HG02943 (cell line): ENCODE data around the gene C2.
"Not testable (repeated sequence)": the region's sequence is repeated elsewhere in the genome, so short reads cannot be mapped to it uniquely, and the experiment has no call there.

Experiments used
- ATAC-seq: cut with Tn5 transposase; IDR thresholded peaks from one replicate; pipeline ENCODE4 v1.9.1; 2021; ENCODE audit warnings: mild to moderate bottlenecking, low read depth, moderate library complexity; ENCODE audit not compliant: unreplicated experiment

Gene C2

DNA sequence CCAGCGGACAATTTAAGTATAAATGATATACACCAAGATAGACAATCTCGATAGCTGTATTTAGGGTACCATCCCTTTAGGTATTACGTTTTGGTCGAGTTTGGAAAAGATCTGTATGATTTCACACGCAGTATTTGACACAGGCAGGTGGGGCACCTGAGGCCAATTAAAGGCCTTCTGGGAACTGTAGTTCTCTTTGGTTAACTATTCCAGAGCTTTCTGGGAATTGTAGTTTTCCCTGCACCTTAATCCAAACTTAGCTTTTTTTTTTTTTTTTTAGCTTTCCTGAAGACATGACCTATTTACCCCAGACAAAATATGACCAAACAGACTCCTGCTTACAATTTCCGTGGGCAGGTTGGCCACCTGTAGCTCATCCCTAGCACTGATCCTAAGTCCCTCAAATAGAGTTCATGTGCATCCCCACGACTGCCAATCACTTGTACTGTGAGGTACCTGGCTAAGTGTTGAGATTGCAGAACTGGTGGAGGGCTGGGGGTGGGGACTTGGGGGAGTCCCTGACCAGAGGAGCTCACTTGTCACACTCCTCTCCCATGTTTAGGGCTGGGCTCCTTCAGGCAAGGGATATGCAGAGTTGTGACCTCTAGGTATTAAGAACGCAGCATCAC, 29.0 kb upstream of the C2 start:
- no peak for ATAC-seq

DNA sequence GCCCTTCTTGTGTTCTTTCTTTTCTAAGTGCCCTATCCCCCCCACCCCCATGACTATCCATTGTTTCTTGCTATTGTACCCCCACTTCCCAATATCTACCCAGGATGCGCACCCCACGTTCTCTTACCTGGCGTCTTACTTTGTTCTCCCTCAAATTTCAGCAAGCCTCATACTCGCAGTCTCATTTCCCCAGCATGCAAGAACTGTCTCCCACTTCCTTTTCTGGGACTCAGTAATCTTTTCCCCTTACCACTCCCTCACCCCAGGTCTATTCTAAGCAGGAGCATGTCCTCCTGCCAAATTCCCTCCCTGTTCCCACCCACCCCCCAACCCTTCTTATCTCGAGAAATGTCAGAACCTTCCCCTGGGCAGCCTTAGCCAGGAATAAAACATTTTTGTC, 28.3 kb upstream of the C2 start:
- no peak for ATAC-seq

DNA sequence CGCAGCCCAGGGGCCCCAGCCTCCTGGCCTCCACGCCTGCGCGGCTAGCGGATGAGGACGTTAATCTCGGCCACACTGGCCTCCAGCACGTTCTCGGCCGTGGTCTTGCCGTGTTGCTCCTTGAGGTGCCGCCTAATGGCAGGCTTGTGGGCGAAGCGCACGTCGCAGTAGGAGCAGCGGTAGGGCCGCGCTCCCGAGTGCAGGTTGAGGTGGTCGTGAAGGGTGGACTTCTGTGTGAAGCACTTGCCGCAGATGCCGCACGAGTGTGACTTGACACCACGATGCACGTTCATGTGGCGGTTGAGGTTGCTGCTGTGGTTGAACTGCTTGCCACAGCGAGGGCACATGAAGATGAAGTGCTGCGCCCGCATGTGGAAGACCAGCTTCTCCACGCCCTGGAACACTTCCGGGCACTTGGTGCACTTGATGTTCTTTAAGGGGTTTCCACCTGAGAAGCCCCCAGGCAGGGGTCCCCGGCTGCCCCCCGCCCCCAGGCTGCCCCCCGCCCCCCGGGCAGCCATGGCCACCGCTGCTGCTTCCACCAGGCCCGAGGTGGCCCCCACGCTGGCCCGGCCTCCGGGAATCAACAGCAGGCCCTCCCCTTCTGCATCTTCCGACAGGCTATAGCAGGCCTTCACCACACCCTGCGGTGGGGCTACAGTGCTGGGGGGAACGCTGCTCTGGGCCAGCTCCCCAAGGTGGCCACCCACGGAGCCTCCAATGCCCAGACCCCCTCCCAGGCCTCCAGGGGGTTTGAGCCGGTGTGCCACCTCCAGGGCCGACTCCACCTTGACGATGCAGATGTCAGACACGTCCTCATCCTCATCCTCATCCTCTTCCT, 27.4 kb upstream of the C2 start:
- no peak for ATAC-seq

DNA sequence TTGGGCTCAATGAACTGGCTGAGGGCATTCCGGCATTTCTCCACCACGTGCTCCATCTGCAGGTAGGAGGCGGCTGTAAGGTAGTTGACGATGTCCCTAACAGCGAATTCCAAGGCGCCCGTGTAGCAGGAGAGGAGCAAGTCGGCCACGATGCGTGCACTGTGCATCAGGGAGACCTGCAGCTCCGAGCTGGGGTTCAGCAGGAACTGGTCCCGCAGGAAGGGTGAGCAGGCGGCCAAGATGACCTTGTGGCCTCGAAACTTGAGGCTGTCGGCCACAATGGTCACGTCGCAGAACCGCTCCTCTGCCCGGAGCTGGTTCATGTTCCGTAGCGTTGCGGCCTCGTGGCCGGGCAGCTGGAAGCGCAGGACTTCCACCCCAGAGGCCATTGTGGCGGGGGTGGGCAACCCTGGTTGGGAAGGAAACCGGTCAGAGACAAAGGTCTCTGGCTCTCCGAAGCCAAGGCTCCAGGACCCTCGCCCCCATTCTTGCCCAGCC, 26.6 kb upstream of the C2 start:
- ATAC-seq, result no peak

DNA sequence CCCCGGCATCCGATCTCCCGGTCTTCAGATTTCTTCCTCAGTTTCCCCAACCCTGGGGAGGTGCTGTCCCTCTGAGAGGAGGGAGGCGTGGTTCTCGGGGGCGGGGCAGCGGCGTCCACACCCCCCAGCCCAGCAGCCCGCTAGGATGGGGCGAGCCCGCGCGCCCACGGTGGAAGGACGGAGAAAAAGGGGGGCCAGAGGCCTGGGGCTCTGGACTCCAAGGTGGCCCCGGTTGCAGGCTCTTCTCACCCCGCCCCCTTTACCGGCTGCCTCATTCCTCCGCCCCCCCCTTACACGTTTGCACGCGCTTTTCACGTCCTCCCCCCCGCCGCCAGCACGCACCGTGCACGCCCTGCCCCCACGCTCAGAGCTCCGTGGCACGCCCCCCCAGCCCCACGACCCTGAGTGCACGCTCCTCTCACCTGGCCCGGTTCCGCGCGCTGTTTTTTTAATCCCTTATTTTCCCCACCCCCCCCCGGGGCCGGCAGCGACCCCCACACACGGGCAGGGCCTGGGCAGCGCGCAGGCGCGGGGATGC, 26.0 kb upstream of the C2 start:
- no peak for ATAC-seq

DNA sequence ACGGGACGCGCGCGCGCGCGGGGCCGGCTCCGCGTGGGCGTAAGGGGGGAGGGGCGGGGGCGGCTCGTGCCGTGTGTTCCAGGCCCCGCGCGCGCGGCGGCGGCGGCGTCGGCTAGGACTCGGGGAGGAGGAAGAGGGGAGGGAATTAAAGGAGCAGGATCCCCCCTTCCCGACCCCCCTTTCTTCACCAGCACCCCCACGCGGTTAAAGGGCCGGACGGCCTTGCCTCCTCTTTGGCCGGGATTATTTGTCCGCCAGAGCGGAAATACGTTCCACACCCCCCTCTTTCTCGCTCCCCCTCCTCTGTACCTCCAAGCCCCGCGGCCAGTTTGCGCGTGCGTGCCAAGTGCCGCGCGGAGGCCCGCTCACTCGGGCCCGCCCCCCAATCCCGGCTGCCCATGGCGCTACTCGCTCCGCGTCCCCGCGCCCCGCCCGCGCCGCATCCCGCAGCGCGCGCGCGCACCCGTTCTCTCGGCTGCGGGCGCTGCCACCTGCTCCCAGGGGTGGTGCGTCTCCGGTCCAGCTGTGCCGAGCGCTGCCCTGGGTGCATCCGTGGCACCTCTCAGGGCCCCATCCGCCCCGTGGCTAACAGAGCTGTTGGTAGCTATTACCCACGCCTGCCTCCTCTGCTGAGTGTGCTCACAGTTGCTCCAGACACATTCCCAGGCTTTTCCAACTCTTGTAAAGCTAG, 25.4 kb upstream of the C2 start, which contains the start of gene ZBTB12:
Gene ZBTB12 (minus strand): TSS at position 134 of the 691 bp plus-strand sequence. CDS start 781 bp downstream, outside the sequence.
- ATAC-seq, result no peak

DNA sequence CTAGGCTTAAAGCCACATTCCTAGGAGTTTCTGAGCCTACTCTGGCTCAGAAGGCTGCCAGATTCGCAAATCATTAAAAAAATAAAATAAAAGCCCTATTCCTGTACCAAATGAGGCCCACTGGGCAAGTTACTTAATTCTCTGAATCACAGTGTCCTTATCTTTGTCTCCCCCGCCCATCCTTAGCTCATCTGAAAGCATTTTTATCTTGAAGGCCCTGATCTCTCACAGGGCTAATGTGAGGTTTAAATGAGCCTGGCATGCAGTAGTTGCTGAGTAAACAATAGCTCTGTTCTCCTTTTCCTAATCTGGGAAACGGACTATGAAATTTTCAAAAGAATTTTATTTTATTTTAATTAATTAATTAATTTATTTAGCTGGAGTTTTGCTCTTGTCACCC, 23.6 kb upstream of the C2 start:
- no peak for ATAC-seq

DNA sequence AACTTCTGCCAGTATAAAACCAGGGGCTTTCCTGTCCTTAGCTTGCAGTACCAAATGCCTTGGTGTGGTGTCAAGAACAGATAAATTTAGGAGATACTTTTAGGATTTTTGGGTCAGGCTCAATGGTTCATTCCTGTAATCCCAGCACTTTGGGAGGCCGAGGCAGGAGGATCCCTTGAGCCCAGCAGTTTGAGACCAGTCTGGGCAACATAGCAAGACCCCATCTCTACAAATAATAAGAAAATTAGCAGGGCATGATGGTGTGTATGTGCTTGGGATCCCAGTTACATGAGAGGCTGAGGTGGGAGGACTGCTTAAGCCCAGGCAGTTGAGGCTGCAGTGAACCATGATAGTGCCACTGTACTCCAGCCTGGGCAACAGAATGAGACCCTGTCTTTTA, 22.5 kb upstream of the C2 start:
- no peak for ATAC-seq

DNA sequence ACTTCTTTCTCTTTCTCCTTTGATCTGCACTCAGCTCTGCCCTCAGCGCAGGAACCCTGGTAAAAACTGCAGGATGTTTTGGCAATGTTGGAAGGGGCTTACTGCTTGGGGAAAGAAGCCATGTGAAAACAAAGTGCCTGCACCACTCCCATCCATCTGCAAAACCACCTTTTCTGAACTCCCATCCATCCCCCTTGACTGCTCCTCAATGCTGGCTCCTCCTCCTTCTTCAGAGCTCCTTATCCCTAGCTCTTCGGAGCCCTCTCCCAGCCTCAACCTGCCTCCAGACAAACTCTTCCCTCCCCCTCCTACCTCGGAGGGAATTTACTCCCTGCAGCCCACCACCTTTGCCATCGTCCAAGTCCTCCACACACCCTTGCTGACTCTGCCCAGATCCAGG, 21.4 kb upstream of the C2 start:
- no peak for ATAC-seq

DNA sequence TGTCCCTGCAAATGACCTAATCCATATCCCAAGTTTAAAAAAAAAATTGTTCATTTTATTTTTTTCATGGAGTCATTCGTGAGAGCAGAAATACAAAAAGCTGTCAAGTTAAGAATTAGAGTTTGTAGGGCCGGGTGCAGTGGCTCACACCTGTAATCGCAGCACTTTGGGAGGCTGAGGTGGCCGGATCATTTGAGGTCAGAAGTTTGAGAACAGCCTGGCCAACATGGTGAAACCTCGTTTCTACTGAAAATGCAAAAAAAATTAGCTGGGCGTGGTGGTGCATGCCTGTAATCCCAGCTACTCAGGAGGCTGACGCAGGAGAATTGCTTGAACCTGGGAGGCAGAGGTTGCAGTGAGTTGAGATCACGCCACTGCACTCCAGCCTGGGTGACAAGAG, 20.8 kb upstream of the C2 start:
- ATAC-seq, result not testable (repeated sequence)

DNA sequence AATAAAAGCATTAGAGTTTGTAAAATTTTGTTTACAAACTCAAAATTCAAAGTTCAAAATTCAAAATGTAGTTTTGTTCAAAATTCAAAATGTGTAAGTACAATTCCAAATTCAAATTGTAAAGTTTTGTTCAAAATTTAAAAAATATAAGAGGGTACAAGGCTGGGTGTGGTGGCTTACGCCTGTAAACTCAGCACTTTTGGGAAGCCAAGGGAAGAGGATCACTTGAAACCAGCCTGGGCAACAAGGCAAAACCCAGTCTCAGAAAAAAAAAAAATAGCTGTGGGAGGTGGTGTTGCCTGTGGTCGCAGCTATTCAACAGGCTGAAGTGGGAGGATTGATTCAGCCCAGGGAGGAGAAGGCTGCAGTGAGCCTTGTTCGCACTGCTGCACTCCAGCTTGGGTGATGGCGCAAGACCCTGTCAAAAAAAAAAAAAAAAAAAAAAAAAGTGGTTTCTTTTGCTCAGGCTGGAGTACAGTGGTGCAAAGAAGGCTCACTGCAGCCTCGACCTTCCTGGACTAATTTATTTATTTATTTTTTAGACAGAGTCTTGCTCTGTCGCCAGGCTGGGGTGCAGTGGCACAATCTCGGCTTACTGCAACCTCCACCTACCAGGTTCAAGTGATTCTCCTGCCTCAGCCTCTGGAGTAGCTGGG, 20.2 kb upstream of the C2 start:
- ATAC-seq, result no peak

DNA sequence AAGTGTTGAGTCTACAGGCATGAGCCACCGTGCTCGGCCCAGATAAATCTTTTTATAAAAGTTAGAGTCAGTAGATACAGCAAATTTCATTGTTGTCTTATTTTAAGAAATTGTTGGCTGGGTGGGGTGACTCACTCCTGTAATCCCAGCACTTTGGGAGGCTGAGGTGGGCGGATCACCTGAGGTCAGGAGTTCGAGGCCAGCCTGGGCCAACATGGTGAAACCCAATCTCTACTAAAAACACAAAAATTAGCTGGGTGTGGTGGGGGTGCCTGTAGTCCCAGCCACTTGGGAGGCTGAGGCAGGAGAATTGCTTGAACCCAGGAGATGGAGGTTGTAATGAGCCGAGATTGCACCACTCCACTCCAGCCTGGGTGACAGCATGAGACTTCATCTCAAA, 19.3 kb upstream of the C2 start:
- not testable (repeated sequence) for ATAC-seq

DNA sequence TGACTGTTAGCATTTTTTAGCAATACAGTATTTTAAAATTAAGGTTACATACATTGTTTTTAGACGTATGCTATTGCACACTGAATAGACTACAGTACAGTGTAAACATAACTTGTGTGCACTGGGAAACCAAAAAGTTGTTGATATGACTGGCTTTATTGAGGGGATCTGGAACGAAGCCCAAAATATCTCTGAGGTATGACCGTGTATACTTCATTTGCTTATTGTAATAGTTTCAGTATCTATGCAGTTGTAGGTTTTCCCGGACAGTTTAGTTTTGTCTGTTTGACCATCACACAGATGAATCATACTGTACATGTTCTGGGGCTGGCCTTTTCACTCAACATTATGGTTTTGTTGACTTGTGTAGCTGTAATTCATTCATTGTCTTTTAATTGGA, 18.7 kb upstream of the C2 start:
- ATAC-seq, result no peak

DNA sequence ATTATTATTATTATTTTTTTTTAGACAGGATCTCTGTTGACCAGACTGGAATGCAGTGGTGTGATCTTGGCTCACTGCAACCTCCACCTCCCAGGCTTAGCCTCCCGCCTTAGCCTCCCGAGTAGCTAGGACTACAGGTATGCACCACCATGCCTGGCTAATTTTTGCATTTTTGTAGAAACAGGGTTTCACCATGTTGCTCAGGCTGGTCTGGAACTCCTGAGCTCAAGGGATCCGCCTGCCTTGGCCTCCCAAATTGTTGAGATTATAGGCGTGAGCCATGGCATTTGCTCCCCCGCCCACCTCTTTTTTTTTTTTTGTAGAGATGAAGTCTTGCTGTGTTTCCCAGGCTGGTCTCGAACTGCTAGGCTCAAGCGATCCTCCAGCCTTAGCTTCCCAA, 18.2 kb upstream of the C2 start:
- ATAC-seq, result not testable (repeated sequence)

DNA sequence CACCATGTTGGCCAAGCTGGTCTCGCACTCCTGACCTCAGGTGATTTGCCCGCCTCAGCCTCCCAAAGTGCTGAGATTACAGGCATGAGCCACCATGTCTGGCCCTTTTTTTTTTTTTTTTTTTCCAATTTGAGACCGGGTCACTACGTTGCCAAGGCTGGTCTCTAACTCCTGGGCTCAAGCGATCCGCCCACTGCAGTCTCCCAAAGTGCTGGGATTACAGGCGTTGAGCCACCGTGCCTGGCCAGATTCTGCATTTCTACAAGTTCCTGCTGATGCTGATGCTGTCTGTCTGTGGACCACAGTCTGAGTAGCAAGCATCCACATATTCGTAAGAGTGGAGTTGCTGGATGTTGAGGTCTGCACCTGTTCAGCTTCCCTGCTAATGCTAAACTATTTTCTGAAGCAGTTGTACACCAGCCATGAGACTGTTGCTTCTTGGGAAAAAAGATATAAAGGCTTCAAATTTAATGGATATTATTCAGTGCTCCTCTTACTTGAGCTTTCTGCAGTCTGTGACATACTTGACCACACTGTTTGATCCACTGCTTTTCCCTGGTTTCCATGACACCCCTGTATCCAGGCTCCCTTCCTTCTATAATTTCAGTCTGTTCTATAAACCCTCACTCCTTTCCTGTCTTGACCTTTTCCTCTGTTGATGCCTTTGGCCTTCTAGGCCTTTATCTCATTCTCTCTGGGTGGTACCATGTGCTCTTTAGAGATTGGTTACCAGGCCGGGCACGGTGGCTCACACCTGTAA, 15.5 kb upstream of the C2 start:
- ATAC-seq, result no peak

DNA sequence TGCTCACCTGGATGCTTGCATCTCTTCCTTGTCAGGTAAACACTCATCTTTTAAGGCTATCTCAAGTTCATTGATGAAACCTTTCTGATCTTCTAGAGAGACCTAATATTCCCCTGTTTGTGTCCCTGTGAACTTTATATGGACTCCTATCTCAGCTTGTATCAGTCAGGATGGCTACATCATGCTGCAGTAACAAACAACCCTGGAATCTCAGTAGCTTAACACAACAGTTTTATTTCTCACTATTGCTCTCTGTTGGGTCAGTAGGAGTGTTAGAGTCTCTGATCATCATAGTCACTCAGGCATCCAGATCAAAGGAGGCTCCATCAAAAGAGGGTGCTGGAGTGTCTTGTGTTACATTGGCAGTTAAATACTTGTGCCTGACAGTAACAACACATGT, 12.2 kb upstream of the C2 start:
- no peak for ATAC-seq

DNA sequence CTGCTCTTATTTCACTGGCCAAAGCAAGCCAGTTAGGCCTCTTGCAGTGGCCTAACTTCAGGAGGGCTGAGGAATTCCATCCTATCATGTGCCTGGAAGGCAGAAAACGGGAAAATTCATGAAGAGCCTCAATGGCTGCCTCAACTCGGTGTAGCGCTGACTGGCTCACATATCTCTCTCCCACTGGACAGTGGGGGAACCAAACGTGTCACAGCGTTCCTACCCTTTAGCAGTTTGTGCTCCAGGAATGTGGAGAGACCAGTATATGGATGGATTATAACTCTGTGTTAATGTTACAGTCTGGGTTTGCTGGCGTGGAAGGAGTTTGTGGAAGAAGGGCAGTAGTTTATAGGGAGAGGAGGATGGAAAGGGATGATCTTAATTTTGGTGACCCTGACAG, 11.8 kb upstream of the C2 start:
- ATAC-seq, result no peak

DNA sequence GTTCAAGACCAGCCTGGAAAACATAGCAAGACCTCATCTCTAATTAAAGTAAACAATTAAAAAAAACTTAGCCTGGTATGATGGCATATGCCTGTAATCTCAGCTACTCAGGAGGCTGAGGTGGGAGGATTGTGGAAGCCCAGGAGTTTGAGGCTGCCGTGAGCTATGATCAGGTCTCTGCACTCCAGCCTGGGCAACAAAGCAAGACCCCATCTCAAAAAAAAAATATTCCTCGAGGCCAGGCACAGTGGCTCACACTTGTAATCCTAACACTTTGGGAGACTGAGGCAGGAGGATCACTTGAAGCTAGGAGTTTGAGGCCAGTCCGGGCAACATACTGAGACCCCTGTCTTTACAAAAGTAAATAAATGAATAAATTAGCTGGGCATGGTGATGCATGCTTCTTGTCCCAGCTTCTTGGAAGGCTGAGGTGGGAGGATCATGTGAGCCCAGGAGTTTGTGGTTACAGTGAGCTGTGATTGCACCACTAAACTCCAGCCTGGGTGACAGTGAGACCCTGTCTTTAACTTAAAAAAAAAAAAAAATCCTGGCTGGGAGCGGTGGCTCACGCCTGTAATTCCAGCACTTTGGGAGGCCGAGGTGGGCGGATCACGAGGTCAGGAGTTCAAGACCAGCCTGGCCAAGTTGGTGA, 9.3 kb upstream of the C2 start:
- no peak for ATAC-seq

DNA sequence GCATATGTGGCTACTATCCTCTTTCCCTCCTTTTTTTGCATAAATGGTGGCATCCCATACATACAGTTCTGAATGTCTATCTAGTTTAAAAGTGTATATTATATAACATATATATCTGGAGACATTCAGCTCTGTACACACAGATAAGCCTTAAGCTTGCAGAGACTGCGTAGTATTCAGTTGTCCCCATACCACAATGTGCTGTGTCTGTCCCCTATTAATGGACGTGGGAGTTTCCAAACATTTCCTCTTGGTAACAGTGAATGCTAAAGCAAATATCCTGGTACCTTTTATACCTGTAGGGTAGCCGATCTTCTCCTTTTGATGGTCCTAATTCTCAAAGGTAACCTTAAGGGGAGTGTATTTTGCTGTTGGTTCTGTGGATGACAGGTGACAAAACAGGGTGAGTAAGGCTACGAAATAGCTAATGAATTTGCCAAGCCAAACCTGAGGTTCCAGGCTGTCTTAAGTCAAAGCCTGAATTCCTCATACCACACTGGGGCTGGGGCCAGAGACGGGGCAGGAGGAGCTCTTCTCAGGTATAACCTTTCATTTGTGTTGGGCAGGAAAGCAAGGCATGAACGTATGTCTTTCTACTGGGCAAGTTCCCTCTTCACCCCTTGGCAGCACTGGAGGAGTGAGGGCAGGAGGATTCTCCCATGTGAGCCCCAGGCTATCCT, 7.8 kb upstream of the C2 start:
- ATAC-seq, result no peak
